GM12874 (cell line): ENCODE measurements around the gene MOB1A.

Experiments
- CTCF ChIP-seq: IDR thresholded peaks from 2 replicates; pipeline ENCODE4 v1.5.1; 2011; ENCODE audit warnings: low read depth, mild to moderate bottlenecking, control low read depth, low read length, moderate library complexity; ENCODE audit not compliant: insufficient read depth

The MOB1A gene

GRCh38 chr2:74198023-74198460 lies 19.4 kb upstream of the MOB1A start:
- TF ChIP-seq CTCF = no peak

- no peak for TF ChIP-seq CTCF
Observed at GRCh38 chr2:74197049-74197448, 18.4 kb upstream of the MOB1A start.

GRCh38 chr2:74194799-74195198 lies 16.1 kb upstream of the MOB1A start:
- TF ChIP-seq CTCF = no peak

GRCh38 chr2:74191596-74192380 lies 13.1 kb upstream of the MOB1A start:
- TF ChIP-seq CTCF = no peak

- no peak for TF ChIP-seq CTCF
Observed at GRCh38 chr2:74188696-74189095, 10.0 kb upstream of the MOB1A start.

- TF ChIP-seq CTCF = no peak
Observed at GRCh38 chr2:74188018-74188601, 9.4 kb upstream of the MOB1A start.

- TF ChIP-seq CTCF = no peak
Observed at GRCh38 chr2:74186038-74186437, 7.4 kb upstream of the MOB1A start.
